Measurements from ENCODE around the gene NOTCH3.

NOTCH3 gene

DNA sequence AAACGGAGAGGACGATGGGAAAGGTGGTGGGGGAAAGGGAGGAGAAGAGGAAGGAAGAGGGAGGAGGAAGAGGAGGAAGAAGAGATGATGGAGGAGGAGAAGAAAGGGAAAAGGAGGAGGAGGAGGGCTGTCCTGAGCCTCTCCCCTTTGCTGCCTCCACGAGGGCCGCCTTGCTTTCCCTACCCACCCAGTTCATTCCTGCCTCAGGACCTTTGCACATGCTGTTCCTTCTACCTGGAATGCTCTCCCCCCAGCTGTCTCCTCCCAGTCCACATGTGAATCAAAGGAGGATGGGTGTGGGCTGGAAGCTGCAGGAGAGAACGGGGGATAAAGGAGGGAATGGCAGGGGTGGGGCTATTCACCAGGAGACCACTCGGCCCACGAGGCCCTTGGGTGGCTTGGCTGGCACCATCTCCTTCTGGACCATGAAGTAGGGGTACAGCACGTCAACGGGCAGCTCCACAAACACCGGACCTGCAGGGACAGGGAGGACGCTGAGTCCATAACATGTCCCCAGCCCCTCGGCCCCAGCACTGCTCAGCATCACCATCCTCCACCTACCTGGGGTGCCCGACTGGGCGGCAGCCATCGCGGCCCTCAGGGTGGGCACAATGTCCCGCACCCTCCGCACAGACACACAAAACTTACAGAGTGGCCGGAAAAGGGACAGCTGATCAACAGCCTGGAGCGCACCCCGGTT lies 78.3 kb downstream of the NOTCH3 start:
- Histone ChIP-seq H2AFZ (ENCODE audit: low read length) (no peak overlapping the region), H3K9me3 (replicated peaks; ENCODE audit: insufficient read depth, low read length) (no peaks in the 10 kb centered on the region), H3K79me2 (ENCODE audit: low read length) (peaks cover 17% of the 10 kb centered on the region), H3K27me3 (replicated peaks; ENCODE audit: insufficient read depth, low read length) (no peaks in the 10 kb centered on the region), H3F3A (ENCODE audit: insufficient read depth, low read length) (no peaks in the 10 kb centered on the region), H3K9me2 (replicated peaks; ENCODE audit: insufficient read depth, low read length) (no peaks in the 10 kb centered on the region), H3K36me3 (replicated peaks; ENCODE audit: insufficient read depth, low read length) (no peaks in the 10 kb centered on the region), H3K4me1 (ENCODE audit: low read length) (0 out of 2 replicates have a peak, but pooled peaks cover 3% of the 10 kb centered on the region), H3K4me3 (ENCODE audit: low read length) (no peak overlapping the region), H3K4me2 (ENCODE audit: low read depth, low read length) (no peak overlapping the region), H3K27ac (ENCODE audit: low read length) (no peak overlapping the region), H4K20me1 (ENCODE audit: insufficient read depth, low read length) (no peaks in the 10 kb centered on the region), H3K9ac (ENCODE audit: low read length) (no peak overlapping the region)
- TF ChIP-seq, protein P1, sequence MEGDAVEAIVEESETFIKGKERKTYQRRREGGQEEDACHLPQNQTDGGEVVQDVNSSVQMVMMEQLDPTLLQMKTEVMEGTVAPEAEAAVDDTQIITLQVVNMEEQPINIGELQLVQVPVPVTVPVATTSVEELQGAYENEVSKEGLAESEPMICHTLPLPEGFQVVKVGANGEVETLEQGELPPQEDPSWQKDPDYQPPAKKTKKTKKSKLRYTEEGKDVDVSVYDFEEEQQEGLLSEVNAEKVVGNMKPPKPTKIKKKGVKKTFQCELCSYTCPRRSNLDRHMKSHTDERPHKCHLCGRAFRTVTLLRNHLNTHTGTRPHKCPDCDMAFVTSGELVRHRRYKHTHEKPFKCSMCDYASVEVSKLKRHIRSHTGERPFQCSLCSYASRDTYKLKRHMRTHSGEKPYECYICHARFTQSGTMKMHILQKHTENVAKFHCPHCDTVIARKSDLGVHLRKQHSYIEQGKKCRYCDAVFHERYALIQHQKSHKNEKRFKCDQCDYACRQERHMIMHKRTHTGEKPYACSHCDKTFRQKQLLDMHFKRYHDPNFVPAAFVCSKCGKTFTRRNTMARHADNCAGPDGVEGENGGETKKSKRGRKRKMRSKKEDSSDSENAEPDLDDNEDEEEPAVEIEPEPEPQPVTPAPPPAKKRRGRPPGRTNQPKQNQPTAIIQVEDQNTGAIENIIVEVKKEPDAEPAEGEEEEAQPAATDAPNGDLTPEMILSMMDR (IDR thresholded peaks at IDR 0.05; ENCODE audit: low read length), result no peak
- TF ChIP-seq EZH2 (optimal IDR thresholded peaks at IDR 0.05; ENCODE audit: low read depth, low read length) (no peak), EZH2phosphoT487 (IDR thresholded peaks at IDR 0.05; ENCODE audit: low read length) (no peak)
- DNase-seq, result no peak

GRCh38 chr19:15120135-15121026 lies 80.4 kb downstream of the NOTCH3 start:
- Histone ChIP-seq H3K27me3 (replicated peaks; ENCODE audit: insufficient read depth, low read length) (no peaks in the 10 kb centered on the region), H3K4me2 (ENCODE audit: low read depth, low read length) (no peak overlapping the region), H3K4me1 (ENCODE audit: low read length) (no peaks in the 10 kb centered on the region), H3K27ac (ENCODE audit: low read length) (no peak overlapping the region), H2AFZ (ENCODE audit: low read length) (no peak overlapping the region), H3F3A (ENCODE audit: insufficient read depth, low read length) (no peaks in the 10 kb centered on the region), H3K79me2 (ENCODE audit: low read length) (peaks cover 17% of the 10 kb centered on the region), H3K9me3 (replicated peaks; ENCODE audit: insufficient read depth, low read length) (no peaks in the 10 kb centered on the region), H3K9ac (ENCODE audit: low read length) (no peak overlapping the region), H3K36me3 (replicated peaks; ENCODE audit: insufficient read depth, low read length) (no peaks in the 10 kb centered on the region), H4K20me1 (ENCODE audit: insufficient read depth, low read length) (no peaks in the 10 kb centered on the region), H3K9me2 (replicated peaks; ENCODE audit: insufficient read depth, low read length) (no peaks in the 10 kb centered on the region), H3K4me3 (ENCODE audit: low read length) (no peak overlapping the region)
- no peak for DNase-seq
- TF ChIP-seq EZH2phosphoT487 (IDR thresholded peaks at IDR 0.05; ENCODE audit: low read length), result no peak
- TF ChIP-seq, protein P1 (IDR thresholded peaks at IDR 0.05; ENCODE audit: low read length), result no peak
- no peak for TF ChIP-seq EZH2 (optimal IDR thresholded peaks at IDR 0.05; ENCODE audit: low read depth, low read length)

DNA sequence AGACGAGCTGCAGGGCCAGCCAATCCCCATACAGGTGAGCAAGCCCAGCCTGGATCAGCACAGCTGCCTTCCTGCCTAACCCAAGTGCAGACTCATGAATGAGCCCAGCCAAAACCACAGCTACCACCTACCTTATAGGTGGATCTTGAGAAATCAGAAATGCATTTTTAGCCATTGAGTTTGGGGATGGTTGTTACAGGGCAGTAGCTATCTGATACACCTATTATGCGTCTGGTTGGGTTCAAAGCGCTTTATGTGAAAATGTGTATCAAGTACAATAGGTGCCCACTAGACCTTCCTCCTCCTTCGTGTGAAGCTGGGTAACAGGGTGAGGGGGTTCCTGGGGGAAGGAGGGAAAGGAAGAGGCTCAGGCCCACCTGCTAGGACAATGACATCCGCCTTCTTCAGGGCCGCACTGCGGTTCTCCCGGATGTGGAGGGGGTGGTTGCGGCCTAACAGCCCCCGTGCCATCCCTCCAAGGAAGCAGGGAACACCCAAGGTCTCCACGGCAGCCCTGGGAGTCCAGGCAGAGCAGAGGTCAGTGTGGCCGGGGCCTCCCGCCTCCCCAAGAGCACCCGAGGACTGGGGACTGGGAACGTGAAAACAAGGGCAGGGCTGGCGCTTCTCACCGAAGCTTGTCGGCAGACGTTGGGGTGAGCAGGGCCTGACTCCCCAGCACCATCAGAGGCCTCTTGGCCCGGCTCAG lies 81.9 kb downstream of the NOTCH3 start:
- Histone ChIP-seq H3K4me1 (ENCODE audit: low read length) (no peaks in the 10 kb centered on the region), H2AFZ (ENCODE audit: low read length) (no peak overlapping the region), H3K27me3 (replicated peaks; ENCODE audit: insufficient read depth, low read length) (no peaks in the 10 kb centered on the region), H3F3A (ENCODE audit: insufficient read depth, low read length) (no peaks in the 10 kb centered on the region), H3K36me3 (replicated peaks; ENCODE audit: insufficient read depth, low read length) (no peaks in the 10 kb centered on the region), H3K9me2 (replicated peaks; ENCODE audit: insufficient read depth, low read length) (no peaks in the 10 kb centered on the region), H3K27ac (ENCODE audit: low read length) (no peak overlapping the region), H3K9ac (ENCODE audit: low read length) (no peak overlapping the region), H4K20me1 (ENCODE audit: insufficient read depth, low read length) (no peaks in the 10 kb centered on the region), H3K9me3 (replicated peaks; ENCODE audit: insufficient read depth, low read length) (no peaks in the 10 kb centered on the region), H3K79me2 (ENCODE audit: low read length) (peaks cover 8% of the 10 kb centered on the region), H3K4me3 (ENCODE audit: low read length) (no peak overlapping the region), H3K4me2 (ENCODE audit: low read depth, low read length) (no peak overlapping the region)
- DNase-seq, result no peak
- TF ChIP-seq EZH2 (optimal IDR thresholded peaks at IDR 0.05; ENCODE audit: low read depth, low read length) (no peak), EZH2phosphoT487 (IDR thresholded peaks at IDR 0.05; ENCODE audit: low read length) (no peak)
- TF ChIP-seq, protein P1 (IDR thresholded peaks at IDR 0.05; ENCODE audit: low read length), result no peak

Measured in MM.1S (cell line).